T-helper 1 cell treated with Interleukin-12 subunit alpha and Interleukin-12 subunit beta and Interleukin-4 antibody, amounts not matched to agents 30 ng/mL and 1 ng/mL, for 36 hours (primary cell): ENCODE results near the gene RCBTB2. TPM values are rescaled to one million over a fixed set of nuclear protein-coding genes. Genes with fewer than 3 reads are reported as not detected.

ENCODE experiments used
- intact Hi-C: fragments of 100-400 bp; cut with micrococcal nuclease; formaldehyde crosslinking; loops from one replicate; pipeline ENCODE4 v1.15.1; 2024
- total RNA-seq: library from RNA; stranded (reverse); gene quantifications from 2 replicates; pipeline ENCODE4 v1.2.3, GENCODE V29; 2022

The RCBTB2 gene
- 7.6 TPM in 2 replicates for total RNA-seq

DNA sequence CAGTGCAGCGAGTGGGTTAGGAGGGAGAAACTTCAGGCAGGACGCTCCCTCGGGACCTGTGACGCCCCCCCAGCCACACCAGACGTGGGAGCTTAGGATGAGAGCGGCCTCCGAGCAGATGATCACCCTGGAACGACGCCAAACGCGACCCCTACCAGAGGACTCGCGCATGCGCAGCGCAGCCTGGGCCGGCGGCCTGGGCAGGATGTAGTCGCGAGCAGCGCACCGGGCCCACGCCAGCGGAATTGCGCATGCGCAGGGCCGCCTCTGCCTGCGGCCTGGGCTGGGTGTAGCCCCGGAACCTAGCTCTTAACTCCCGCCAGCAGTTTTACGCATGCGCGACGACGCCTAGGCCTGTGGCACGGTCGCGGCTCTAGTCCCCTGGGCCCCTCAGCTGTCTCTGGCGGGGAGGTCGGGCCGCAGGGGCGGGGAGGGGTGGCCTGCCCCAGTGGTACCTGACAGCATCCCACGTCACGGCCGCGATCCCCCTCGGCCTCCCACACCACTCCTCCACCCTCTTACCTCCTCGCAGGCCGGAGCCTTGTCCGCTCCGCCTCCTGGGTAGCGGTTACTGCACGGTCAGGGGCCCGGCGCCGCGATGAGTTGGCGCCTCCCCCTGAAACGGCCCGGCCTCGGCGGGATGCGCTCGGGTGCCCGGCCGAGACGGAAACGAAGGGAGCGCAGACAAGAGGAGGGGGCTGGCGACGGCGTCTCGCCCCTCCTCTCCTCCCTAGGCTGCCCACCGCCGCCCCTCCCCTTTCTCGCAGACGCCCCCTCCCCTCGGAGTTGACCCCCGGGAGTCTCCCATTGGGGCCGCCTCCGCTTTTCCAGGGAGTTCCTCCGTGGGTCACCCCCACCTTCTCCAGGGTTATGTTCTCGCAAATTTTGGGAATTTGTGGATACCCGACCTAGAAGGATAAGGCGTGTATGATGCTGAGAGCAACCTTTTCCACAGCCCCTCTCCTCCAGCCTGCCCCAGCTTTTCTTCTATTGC is at the start of gene RCBTB2:
Gene RCBTB2, minus strand, starts transcription at position 575 of the 994 bp plus-strand sequence. CDS start 11,141 bp downstream, outside the sequence.
- intact Hi-C loops: loop anchor here (1.0 to 5.0 kb wide), 14 partner anchors 28 to 1736 kb away; partner anchors contain the start of genes CAB39L, CYSLTR2, ESD and ITM2B

DNA sequence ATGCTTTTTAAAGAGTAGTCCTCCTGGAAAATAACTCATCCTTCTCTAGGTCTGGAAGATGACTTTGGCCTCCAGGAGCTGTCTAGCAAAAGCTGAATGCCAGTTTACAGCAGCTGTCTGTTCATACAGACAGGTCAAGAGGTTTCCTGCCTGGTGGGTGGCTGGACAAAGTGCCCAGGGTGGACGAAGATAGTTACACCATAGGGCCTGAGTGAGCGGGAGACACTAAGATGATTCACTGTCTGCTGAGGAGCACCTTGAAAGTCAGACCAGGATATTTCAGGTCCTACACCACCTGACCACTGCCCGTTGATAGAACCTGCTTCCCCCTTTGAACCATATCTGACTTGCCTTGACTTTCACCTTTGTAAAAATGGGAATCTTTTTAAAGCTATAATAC is 49.2 kb upstream of the RCBTB2 start:
- intact Hi-C loops: no loop called here

- intact Hi-C loops: loop anchor here (1.0 to 2.0 kb wide), 9 partner anchors 19 to 544 kb away; partner anchors contain the start of genes ITM2B and NUDT15
Observed at GRCh38 chr13:48580896-48581295, 48.0 kb upstream of the RCBTB2 start.

DNA sequence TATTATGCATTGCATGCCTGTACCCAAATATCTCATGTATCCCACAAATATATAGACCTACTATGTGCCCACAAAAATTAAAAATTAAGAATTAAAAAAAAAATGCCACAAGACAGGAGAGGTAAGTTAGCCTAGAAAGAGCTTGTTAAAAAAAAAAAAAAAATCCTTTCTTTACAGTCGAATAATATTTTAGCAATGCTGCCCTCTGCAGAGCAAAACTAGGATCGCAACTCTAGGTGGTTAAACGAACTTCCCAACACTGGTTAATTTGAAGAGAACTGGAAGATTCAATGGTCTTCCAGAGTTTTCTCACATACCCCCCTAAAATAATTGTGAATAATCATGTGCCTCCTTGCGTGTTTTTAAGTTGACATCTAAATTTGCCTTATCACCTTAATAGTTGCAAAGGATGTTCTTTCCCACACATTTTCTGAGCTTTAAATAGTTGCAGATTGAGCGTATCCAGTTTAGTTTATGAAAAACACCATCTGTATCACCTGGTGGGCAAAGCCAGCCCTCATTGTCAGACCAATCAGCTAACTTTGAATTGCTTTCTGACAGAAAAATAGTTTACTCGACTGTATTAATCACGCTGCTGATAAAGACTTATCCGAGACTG is 47.4 kb upstream of the RCBTB2 start:
- intact Hi-C loops: loop anchor here (1.0 to 2.0 kb wide), 9 partner anchors 18 to 543 kb away; partner anchors contain the start of genes ITM2B and NUDT15

GRCh38 chr13:48579919-48580180 is 47.0 kb upstream of the RCBTB2 start:
- intact Hi-C loops: loop anchor here (1.0 to 2.0 kb wide), 9 partner anchors 18 to 543 kb away; partner anchors contain the start of genes ITM2B and NUDT15

- intact Hi-C loops: no loop called here
Observed at GRCh38 chr13:48579165-48579918, 46.5 kb upstream of the RCBTB2 start.

- intact Hi-C loops: no loop called here
Observed at GRCh38 chr13:48578516-48579164, 45.8 kb upstream of the RCBTB2 start.

GRCh38 chr13:48576448-48577010 is 43.6 kb upstream of the RCBTB2 start:
- intact Hi-C loops: no loop called here

DNA sequence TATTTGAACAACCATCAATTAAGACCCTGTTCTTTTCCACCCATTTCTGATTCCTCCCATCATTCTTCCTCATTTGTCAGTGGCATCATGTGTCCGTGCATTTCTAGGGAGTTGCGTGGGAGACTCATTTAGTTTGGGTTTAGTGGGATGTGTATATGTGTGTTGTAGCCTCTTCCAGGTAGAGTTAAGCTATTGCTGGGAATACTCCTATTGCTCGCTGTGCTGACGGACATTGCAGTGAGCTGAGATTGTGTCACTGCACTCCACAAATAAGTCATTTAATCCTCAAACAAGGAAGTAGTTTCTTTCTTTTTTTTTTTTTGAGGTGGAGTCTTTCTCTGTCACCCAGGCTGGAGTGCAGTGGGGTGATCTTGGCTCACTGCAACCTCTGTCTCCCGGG is 42.2 kb upstream of the RCBTB2 start:
- intact Hi-C loops: no loop called here

GRCh38 chr13:48574041-48574796 is 41.3 kb upstream of the RCBTB2 start:
- intact Hi-C loops: no loop called here

DNA sequence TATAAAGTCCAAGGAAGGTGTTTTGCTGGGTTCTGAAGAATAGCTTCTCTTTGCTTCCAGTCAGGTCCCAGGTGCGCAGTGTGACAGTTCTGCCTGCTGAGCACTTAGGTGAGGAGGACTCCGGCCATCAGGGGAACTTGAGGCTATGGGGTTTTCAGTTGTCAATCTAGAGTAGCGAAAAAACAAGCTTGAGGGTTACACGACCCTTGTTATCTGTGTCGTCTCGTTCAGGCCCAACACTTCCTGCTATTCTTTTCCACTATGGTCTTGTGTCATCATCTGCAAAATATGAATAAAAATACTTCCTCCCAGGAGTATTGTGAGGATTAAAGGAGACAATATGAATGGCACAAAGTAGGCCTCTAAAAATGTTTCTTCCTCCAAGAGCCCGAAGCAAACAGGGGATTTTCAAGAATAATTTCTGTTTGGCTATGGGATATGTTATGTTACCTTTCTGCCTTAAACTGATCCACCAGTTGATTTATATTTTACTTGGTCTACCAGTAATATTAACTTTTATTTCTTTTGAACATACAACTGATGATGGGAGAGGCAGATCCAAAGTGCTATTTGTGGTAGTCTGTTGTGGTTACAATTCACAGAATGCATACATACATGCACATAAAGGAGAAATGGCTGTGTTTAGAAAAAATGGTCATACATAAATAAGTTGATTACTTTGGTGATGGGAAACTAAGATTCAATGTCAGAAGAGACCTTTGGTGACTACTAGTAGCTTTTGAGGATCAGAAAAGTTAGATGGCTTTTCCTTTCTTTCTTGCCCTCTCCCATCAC is 40.5 kb upstream of the RCBTB2 start:
- intact Hi-C loops: no loop called here

DNA sequence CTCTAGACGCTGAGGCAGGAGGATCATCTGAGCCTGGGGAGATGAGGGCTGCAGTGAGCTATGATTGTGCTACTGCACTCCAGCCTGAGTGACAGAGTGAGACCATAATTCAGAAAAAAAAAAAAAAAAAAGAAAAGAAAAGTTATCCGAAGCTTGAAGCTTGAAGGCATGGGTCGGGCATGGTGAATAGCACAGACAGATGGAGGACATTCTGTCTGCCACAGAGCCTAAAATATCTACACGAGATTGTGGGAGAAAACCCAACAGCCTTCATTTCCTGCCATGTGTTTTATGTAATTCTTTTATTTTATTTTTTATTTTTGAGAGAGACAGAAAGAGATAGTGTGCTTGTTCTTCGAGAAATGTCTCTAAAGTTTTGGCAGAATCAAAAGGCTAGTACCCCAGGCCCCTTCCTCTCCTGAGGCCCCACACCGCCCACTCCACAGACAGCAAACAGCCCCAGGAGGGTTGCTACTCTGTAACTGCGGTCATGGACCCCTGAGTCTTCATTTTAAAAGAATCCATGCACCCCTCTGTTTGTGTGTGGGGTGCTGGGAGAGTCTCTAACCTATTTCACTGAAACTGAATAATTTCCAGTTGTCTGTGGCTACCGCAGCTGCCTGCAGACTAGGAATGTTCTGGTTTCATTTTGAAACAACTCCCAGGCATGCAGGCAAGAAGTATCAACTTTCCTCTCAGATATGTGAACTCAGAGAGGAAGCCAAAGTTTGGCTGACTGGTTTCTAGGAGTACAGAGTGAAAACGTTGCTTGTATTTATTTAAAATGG is 38.4 kb upstream of the RCBTB2 start:
- intact Hi-C loops: loop anchor here (1.0 kb wide), 1 partner anchor 9 kb away; no protein-coding TSS in a partner anchor

DNA sequence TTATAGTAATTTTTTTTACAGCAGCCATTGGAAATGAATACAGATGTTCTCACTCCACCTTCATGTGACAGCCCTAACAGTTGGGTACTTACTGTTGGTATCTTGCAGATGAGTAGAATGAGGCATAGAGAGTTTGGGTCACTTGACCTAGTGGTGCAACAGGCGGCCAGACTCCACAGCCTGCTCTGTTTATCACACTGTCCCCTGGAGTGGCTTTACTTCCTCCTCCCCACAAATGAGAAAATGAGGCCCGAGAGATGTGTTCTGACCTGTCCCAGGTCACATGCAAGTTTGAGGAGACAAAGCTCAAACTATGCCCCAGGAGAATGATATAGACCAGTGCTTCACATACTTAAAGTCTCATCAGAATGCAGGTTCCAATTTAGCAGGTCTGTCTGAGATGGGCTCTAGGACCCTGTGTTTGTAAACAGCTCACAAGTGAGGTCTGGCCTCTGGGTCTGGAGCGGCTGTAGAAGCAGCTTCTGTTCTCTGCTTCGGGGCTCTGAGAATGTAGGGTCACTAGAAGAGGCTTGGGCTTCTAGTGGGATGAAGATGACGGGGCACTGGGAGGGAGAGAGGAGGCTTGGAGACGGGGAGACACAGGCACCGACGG is 37.4 kb upstream of the RCBTB2 start:
- intact Hi-C loops: no loop called here

DNA sequence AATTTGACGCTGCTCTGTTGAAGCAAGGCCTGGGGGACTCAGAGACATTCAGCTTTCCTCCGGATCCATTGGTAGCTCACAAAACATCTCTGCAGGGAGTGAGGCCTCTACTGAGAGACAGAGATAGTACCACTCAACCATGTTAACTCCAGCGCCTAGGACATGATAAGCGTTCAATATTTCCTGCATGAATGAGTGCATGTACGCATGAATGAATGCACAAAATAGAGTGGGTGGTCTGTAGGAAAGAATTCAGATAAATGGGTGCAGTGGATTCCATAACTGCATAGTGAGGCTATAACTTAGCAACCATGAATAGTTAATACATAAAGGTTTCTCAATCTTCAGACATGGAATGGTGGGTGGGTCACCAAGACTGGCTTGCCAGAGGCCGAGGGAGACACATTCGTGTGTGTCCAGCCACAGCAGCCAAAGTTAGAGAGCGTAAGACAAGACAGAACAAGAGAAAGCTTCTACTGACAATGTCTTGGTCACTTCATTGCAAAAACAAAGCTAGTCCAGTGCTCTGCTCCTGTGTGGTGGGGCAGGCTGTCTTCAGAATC is 36.3 kb upstream of the RCBTB2 start:
- intact Hi-C loops: loop anchor here (10.0 kb wide), 1 partner anchor 1556 kb away; no protein-coding TSS in a partner anchor

DNA sequence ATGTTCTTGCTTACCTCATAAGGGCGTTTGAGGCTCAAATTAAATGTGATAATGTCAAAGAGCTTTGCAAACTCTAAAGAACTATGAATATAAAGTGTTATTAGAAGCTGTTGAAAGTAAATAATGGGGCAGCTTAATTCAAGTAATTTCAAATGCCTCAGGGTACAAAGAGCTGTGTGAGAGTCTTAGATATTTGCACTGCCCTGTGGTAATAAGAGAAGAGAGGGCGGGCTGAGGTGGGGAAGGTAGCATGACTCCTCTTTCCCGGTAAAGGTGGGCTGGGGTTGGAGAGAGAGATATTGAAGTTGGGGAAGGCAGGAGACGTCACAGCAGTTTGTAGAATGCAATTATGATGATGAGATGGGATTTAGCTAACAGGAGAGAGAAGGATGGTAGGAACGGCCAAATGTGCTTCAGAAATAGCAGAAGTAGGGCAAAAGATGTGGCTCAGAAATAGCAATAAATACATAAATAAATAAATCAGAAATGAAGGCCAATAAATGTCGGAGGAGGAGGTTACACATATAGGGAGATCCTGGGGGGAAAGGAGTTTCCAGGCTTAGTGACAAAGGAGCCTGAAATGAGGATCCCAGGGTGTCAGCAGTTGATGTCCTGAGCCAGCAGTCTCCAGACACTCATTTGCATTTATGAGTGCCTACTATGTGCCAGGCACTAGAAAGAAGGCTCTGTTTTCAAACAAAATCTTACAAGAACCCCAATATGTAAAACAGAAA is 35.7 kb upstream of the RCBTB2 start:
- intact Hi-C loops: loop anchor here (10.0 kb wide), 1 partner anchor 1556 kb away; no protein-coding TSS in a partner anchor

GRCh38 chr13:48567515-48568369 is 34.9 kb upstream of the RCBTB2 start:
- intact Hi-C loops: loop anchor here (10.0 kb wide), 1 partner anchor 1557 kb away; no protein-coding TSS in a partner anchor
